ENCODE data around the gene ZIK1.

GRCh38 chr19:57606931-57607330, 23.0 kb downstream of the ZIK1 start:
- no peak for TF ChIP-seq POLR2A (IDR thresholded peaks at IDR 0.05)
- TF ChIP-seq, protein P1, sequence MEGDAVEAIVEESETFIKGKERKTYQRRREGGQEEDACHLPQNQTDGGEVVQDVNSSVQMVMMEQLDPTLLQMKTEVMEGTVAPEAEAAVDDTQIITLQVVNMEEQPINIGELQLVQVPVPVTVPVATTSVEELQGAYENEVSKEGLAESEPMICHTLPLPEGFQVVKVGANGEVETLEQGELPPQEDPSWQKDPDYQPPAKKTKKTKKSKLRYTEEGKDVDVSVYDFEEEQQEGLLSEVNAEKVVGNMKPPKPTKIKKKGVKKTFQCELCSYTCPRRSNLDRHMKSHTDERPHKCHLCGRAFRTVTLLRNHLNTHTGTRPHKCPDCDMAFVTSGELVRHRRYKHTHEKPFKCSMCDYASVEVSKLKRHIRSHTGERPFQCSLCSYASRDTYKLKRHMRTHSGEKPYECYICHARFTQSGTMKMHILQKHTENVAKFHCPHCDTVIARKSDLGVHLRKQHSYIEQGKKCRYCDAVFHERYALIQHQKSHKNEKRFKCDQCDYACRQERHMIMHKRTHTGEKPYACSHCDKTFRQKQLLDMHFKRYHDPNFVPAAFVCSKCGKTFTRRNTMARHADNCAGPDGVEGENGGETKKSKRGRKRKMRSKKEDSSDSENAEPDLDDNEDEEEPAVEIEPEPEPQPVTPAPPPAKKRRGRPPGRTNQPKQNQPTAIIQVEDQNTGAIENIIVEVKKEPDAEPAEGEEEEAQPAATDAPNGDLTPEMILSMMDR (IDR thresholded peaks at IDR 0.05), result no peak

All from testis (tissue), 2 donors.